Activated effector memory CD4-positive, alpha-beta T cell treated with Interleukin-2 at 50 U/mL for 16 hours (primary cell): ENCODE results near the gene SND1.

ENCODE experiments used
- DNase-seq: peaks from one replicate; pipeline ENCODE4 v3.0.0-alpha.2; 2020

Gene SND1

DNA sequence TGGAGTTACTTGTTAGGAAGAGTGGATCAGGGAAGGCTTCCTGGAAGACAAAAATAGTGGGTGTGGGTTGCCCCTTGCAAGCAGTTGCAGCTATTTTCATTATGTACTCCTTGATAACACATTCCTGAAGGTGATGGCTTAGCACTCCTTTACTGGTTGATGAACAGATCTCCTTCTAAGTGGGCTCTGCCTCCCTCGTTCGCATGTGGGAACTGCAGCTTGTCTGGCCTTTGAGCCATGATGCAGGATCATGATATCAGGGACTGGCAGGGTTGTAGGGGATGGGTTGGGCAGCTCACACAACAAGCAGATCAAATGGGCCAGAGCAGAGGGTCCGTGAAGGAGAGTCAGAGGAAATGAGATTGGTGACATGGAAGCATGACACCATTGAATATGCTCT, 408.0 kb downstream of the SND1 start:
- no peak for DNase-seq

DNA sequence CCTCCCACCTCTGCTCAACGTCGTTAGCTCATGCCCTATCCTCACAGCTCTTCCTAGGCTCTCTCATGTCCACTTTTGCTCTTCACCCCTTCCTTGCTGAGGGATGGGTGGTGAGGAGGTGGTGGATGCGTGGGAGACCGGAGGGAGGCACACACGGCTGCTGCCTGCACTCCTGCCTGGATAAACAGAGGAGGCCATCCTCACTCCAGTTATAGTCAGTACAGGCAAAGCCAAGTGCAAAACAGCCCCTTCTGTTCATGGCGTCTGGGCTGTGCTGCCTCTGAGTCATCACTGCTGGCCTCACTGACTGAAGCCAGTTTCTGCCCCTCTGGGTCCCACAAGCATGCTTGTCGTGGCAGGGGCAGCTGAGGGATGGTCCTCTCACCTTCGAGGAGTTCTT, 411.1 kb downstream of the SND1 start:
- no peak for DNase-seq

DNA sequence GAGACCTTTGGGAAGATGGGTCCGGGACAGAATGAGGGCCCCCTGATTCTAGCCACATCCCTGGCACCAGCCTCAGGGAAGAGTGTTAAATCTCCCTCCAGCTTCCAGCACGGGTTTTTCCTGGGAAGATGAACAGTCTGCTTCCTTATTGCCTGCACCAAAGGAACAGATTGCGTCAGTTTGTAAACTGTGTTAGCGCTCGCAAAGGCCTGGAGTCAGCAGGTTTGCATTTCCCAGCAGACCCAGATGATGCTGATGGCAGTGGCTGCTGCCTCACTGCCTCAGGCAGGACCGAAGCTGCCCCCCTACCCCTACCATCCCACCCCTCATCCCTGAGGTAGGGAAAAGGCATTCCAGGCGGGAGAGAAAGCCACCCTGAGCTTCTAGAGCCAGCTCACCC, 413.9 kb downstream of the SND1 start:
- DNase-seq, result no peak

DNA sequence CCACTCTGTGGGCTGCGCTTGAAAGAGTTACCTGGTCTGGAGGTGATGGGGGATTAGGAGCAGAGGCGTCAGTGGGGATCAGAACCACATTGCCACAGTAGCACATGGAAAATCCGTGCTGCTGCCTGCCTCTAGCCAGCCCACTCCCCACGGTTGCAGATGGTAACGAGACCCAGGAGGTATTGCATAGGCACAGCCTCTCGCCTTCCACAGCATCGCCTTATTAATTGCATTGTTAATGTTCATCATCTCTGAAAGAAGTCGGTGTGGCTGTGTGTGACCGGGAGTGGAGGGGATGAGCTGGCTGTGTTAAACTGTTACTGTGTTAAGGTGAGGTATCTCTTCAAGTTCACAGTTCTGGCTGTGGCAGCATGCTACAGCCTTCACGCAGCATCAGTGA, 414.4 kb downstream of the SND1 start:
- DNase-seq, result no peak

DNA sequence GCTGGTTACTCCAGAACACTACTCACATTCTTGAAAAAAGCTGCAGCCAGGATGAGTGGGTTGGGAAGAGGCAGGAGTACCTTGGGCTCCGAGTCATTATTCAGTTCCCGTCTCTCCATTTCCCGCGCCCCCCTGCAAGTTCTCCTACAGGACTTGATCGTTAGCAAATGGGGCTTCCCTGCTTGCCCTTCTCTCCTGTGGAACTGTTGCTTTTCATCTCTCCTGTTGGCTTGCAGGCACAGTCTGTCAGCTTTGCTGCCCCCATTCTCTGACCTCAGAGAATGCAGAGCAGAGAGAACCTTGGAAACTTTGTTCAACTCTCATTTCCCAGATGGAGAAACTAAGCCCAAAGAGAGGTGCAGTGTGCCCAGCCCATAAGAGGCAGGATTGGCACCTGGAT, 414.9 kb downstream of the SND1 start:
- DNase-seq, result no peak

DNA sequence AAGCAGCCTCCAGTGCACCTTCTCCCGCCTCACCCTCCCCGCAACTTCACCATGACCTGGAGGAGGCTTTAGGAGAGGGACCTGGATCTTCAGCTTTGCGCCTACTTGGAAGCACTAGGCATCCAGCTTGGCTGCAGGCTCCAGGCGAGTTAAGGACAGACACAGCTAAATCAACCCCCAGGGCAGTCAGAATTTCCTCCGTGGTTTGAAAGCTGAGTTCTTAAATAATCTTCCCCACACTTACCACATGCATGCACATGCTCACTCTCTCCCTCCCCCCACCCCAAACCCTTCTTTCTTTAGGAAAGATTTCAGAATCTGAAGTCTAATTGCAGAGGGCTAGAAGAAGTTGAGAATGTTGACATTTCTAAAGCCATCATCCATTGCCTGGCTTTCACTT, 416.0 kb downstream of the SND1 start:
- no peak for DNase-seq

DNA sequence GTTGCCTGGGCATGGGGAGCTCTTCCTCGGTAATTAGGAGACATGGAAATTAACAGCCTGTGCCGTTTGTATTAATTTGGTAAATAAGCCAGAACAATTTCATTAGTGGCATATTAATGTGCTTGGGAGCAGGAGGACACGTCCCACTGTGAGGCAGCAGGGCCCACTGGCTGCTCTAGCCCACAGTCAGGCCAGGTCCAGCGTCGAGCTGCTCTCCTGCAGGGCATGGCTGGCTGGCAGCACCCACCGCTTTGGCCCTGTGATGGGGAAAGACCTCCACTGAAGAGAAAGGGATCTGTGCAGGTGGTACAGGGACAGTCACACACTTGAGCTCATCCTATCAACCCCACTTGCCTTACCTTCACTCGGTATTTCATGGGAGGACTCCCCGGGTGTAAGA, 416.8 kb downstream of the SND1 start:
- DNase-seq, result no peak

DNA sequence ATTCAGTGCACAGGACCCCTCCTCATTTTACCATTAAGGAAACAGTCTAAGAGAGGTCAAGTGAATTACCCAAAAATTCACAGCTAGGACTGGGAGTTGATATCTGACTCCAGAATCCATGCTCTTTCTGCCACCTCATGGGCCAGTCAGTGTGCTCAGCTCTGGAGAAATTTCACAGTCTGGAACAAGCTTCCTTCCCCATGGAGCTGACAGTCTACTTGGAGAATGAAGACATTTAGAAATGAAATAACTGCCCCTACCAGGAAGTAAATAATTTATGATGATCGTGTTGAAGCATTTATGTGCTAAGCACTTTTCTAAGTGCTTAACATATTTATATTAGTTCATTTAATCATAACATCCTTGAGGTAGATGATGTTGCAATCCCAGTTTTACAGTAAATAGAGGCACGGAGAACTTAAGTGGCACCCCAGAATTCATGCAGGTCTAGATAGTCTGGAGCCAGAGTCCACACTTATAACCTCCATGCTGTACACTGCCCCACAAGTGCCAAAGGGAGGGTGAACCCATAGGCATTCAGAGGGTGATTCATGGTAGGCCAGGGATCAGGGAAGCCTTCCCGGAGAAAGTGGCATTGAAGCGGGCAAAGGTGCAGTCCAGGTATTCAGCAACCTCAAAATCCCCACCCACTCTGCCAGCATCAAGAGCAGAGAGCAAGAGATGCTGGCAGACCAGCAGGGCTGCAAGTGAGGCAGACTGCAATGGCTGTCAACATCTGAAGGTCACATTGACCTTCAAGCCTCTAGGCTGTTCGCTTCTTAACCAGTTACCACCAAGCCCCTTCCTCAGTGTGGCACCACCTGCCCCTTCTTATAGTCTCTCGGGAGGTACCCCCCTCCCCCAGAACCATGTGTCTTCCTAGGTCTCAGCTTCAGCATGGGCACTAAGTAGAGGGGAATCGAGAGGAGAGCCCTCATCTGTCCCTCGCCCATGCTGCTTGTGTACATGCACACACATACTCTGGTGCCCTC, 417.7 kb downstream of the SND1 start:
- DNase-seq, result no peak

DNA sequence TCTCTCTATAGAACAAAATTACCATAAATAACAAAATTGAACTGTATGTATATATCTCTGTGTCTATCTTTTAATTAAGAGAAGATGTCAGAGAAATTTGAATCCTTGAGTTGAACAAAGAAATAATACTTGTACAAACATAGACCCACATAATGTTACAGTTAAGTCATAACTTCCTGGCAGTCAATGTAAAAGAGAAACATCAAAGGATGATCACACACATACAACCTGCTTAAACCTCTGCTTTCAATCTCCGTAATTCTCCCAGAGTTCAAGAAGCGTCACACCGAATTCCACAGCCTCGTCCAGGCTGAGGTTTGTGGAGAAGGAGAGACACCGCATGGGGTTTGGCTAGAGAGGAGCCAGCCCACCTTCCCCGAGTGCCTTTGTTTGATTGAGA, 419.4 kb downstream of the SND1 start:
- no peak for DNase-seq

DNA sequence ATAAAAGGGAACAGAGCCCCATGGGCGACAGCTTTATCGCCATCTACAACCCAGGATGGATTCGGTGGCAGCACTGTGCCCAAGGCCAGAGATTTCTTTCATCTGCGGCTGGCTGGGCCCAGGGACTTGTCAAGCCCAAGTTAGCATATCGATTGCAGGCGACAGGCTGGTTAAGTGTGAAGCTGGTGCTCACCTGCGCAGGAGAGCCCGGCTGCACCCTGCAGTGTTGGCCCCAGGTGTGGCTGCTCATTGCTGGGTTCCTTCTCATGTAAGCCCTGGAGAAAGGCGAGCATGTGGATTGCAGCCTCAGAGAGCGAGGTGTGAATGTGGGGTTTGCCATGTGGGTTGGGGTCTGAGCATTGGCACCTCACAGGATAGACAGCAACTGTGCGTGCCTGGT, 419.8 kb downstream of the SND1 start:
- DNase-seq, result no peak

DNA sequence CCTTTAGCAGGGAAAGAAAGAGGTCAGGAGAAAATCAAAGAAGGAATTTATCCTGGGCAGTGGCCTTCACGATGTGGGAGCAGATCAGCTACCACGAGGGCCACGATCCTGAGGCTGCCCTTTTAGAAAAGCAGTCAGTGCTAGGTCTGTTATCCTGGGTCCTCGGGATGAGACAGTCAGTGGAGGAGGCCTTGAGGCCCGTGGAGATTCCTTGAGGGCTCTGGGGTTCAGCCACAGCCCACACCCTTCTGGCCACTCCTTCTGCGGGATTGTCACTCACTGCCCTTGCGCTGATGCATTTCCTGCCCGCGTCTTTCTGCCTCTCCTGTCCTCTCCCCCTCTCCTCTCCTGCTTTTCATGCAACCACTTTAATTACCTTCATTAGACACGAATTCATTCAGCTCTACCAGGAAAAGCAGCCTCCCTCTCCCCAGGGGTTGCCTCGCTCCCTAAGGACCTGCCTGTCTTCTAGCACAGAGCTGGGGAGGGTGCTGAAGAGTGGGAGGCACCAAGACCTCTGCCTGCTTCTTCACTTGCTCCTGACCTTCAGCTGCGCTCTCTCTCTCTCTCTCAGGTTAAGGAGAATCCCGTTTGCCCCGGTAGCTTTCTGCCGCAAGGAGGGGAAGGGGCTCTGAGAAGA, 421.8 kb downstream of the SND1 start:
- DNase-seq, result no peak

DNA sequence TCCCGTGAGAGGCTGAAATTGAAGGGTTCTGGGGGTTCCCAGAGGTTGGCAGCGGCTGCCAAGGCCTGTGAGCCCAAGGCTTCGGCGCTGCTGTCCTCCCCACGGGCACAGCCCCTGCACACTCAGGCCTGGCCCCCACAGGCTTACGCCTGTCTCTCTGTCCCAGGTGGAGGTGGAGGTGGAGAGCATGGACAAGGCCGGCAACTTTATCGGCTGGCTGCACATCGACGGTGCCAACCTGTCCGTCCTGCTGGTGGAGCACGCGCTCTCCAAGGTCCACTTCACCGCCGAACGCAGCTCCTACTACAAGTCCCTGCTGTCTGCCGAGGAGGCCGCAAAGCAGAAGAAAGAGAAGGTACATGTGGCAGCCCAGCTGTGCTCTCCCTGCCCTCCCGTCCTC, 422.3 kb downstream of the SND1 start:
- no peak for DNase-seq

DNA sequence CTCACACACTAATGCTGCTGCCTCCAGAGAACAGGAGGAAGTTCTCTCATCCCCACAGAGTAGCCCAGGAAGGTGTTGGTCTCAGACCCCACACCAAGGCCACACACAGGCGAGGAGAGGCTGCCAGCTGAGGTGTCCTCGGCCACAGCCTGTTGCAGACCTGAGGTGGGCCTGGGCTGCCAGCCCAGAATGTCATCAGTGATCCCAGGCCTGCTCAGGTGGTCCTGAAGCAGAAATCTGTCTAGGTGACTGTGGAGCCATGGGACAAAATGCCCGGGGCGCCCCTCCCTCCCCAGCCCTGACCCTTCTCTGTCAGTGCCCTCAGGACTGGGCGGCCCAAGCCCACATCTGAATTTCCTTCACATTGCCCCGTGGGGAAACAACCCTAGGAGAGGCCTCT, 422.7 kb downstream of the SND1 start:
- DNase-seq, result no peak

DNA sequence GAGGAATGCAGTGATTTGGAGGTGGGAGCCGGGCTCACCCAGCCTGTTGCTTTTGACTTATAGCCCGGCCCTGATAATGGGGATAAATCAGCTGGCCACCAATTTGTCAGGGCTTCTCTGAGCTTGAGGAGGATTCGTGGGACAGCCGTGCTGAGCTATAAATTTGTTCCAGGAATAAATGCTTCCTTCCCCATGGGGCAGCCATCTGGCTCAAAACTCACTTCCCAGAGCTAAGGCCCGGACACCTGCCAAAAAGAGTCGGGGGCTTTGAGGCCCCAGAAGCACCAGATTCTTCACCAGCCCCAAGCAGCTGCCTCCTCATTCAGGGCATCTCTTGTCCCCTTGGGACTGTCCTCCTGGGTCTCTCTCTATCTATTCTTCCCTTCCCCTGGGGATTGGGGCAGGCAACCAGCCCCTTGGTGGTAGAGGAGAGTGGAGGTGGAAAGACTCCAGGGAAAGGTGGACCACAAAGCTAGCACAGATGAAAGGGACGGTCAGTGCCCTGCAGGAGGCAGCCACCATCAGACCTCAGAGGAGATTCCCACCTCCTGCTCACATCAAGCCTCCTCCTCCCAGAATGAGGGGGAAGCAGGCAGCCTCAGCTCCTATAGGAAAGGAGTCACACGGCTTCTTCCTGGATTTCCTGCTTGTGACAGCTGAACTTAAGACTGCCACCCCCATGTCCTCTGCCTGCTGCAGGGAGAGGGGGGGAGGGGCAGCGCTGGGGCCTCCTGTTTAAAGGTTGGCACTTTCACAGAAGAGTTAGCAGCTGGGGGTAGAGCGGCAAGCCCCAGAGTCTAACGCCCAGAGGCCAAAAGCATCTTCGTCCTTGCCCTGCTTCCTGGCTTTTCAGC, 423.5 kb downstream of the SND1 start:
- DNase-seq, result no peak

DNA sequence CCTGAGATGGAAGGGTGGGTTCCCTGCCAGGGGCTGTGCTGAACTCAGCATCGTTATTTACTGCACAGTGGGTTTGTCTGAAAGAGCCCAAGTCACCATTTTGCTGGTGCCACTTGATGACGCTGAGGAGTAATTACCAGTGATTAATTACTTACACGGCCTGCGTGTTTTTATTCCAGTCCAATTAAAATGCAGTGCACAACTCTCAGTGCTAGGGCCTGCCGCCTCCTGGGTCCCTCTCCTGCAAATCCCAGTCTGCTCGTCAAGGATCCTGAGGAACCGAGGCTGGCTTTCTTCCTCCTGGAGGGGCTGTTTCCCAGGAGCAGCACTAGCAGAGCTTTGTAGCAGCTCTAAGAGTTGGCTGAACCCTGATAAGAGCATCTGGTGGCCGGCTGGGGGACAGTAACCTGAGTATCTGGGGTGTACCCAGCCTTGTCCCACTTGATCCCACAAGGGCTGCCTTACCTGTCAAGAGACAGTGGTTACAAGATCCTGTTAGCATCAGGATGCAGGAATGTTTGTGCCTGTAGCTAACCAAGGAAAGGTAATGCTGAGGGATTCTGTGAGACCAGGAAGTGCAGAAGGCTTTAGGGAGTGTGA, 424.3 kb downstream of the SND1 start:
- no peak for DNase-seq

DNA sequence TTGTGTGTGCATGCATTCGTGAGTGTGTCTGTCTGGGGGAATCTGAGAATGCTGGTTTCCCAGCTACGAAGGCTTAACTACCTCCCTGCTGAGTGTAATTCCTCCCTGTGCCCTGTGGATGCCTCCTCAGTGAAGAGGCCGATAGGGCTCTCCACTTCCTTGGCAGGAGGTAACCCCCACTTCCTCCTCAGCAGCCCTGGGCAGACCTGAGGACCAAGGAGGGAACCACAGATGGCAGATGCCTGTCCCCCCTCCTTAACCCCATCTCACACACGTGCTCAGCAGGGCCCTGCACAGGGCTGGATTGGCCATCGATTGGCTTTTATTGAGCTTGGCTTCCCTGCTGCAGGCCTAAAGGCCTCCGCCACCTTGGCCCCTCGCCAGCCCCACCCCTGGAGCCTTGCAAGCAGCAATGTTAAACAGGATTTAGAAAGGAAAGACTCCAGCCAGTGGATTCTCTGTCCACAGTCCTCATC, 424.8 kb downstream of the SND1 start:
- DNase-seq, result no peak

DNA sequence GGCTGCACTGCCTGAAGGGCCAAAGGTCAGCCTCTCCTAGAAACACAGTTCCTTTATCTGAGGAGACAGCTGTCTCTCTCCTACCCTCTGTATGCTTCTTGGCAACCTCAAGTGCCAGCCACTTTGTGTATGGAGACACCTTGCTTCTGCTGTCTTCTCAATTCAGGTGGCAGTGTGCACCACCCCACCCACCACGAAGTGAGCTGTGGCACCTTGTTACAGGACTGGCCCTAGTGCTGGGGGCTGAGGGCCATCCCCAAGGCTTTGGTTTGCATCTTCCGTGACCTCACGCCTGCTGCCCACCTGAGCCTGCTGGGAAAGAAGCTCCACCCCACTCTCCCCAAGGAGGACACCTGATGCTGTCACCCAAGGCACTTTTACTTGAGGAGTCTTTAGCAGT, 426.3 kb downstream of the SND1 start:
- no peak for DNase-seq

DNA sequence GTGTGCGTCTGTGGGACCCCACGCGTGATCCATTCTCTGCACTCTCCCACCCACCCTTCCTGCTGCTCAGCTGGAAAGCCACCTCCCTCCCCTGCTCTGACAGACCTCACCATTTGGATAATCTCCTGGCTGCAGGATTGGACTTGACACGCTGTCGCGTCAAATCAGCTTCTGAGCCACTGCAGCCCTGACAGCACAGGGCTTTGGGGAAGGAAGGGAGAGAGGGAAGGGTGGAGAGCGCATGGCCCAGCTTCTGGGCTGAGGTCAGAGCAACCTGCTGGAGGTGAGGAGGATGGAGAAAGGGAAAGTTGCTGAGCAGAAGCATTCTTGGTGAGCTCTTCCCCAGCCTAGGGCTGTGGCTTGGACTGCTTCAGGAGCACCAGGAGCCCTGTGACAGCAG, 428.2 kb downstream of the SND1 start:
- DNase-seq, result no peak

DNA sequence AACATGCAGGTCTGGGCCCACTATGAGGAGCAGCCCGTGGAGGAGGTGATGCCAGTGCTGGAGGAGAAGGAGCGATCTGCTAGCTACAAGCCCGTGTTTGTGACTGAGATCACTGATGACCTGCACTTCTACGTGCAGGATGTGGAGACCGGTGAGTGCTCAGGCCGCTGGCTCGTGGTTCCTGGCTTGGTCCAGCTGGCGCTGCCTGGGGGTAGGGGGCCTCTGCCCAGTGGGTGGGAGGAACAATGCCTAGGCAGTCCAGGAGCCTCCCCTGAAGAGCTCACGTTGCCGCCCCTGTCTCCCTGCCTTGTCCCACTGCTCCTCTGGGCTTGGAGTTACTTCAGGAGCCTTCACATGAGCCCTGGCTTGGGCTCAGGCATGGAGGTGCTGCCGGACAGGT, 429.4 kb downstream of the SND1 start:
- DNase-seq, result no peak

DNA sequence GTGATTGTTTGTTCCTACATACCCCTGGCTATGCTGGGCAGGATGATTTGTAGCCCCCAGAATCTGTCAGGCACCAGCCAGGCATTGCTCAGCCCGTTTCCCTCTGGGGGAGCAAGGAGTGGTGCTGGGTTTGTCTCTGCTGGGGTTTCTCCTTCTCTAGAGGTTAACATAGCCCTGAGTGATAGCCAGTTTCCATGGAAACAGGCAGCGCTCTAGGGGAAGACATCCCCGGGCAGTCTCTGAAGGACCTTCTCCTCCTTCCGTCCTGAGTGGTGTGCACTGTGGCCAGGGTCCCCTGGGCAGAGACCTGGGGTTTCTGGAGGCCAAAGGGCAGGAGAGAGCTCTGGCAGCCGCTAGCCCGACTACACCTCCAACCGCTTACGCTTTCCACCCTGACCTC, 429.8 kb downstream of the SND1 start:
- DNase-seq, result no peak

DNA sequence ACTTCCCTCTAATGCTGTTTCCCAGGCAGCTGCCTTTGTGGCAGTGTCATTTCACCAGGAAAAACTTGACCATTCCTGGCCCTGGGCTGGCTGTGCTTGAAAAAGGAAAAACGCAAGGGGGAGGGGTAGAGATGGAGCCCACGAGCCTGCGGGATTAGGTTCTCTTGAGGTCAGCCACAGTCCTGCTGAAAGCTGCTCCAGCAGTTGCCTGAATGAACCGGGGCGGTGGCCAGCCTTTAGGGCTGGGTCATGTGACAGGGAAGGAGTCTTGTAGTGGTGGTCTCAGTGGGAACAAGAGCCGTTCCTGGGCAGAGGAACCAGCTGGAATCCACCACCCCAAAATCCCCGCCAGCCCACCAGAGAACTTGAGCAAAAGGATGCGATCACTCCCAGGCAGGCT, 430.4 kb downstream of the SND1 start:
- DNase-seq, result no peak

DNA sequence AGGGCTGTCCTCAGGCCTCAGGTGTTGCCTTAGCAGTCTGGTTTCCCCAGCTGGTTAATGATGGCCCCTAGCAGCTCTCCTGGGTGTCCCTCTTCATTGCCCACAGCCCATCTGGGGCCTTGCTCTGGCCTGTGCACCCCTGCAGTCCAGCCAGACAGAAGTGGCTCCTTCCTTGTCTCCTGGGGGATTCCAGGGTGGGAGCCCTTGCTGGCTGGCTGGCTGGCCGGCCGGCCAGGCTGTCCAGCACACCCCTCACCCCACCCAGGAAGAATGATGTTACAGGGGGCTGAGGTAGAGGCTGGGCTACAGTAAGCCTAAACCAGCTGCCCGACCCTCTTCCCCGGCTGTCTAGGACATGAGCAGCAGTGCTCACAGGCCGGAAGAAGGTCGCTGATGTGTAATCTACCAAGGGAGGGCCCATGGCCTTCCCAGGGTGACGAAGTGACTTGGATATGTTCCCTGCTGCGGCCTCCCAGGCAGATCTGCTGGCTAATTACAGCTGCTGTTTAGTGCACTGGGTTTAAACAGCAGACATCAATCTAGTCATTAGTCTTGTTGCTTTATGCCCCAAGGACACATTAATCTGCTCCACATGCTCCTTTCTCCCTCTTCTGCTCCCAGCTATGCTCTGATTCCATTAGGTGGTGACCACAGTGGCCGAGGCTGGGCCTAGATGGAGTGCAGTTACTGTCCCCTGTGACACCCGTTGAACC, 433.1 kb downstream of the SND1 start:
- DNase-seq, result no peak
